ENCODE results near the gene IQGAP1.
A peak's percentile ranks its signal among the peaks of the same experiment; 100 is the strongest.

IQGAP1 gene

GRCh38 chr15:90535254-90535653, 147.2 kb downstream of the IQGAP1 start:
- no peak for DNase-seq

- peak; percentile 41 for DNase-seq
These were observed 151.7 kb downstream of the IQGAP1 start for GRCh38 chr15:90539789-90540188.

- no peak for DNase-seq
These were observed 152.7 kb downstream of the IQGAP1 start for GRCh38 chr15:90540768-90541167.

GRCh38 chr15:90545095-90545494, 157.1 kb downstream of the IQGAP1 start:
- DNase-seq = no peak

- DNase-seq = no peak
These were observed 159.5 kb downstream of the IQGAP1 start for GRCh38 chr15:90547540-90547939.

GRCh38 chr15:90550919-90551318, 162.9 kb downstream of the IQGAP1 start:
- no peak for DNase-seq
